ENCODE measurements around the gene RGS13. TPM values are rescaled to one million over a fixed set of nuclear protein-coding genes. Genes with fewer than 3 reads are reported as not detected.

The RGS13 gene, protein sequence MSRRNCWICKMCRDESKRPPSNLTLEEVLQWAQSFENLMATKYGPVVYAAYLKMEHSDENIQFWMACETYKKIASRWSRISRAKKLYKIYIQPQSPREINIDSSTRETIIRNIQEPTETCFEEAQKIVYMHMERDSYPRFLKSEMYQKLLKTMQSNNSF
- not detected in 5 replicates for total RNA-seq (2022; extraction: Qiagen RNA extraction)

DNA sequence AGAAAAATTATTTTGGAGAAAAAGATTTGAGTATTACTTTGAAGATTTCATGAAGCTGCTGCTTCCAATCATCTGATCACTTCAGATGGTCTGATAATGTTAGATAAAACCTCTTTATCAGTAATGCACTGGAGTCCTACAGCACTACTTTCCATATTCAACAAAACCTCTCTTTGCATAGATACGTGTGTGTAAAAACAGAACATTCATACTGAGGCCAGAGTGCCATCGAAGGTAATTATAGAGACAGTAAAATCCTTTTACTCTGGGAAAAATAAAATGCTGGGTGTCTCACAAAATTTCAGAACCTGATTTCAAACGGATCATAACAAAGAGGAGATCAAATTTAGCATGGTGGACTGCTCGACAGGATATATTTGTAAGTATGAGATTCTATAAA is at the start of gene RGS13:
Gene RGS13 (plus strand): TSS at position 209 of the 400 bp plus-strand sequence. CDS start 8,188 bp downstream, outside the sequence.

Other genes starting within 250 kb of the RGS13 start
- gene RGS1, start 60.4 kb upstream of the RGS13 start, total RNA-seq (2022; extraction: Qiagen RNA extraction), result not detected in 5 replicates
- gene RGS2, start 172.9 kb downstream of the RGS13 start, total RNA-seq (2022; extraction: Qiagen RNA extraction), result 97.4 to 145 TPM (median 110 TPM) in 5 replicates

All from A549 treated with Mapracorat at 1 μM for 4 hours (cell line).